ENCODE results near the gene SNHG17. TPM values are rescaled to one million over a fixed set of nuclear protein-coding genes. Genes with fewer than 3 reads are reported as not detected.
"Not testable (repeated sequence)": the region's sequence is repeated elsewhere in the genome, so short reads cannot be mapped to it uniquely, and the experiment has no call there.

SNHG17 gene
- total and polyA plus RNA-seq, 4 donors = 17.7 to 46.2 (median 31.2) TPM

DNA sequence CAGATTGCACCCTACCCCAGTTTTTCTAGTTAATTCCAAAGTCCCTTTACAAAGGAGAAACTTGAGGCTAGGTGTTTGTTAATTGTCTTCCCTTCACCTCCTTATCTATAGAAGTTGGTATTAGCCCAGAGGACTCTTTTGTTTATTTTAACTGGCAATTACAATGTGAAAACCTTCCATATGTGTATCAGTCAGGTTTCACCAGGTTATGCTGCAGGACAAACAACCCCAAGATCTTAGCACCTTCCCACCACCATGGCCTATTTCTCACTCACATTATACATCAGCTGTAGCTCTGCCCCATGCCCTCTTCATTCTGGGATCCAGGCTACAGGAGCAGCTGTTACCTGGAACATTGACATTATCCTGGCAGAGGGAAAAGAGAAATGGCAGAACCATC, 31.1 kb downstream of the SNHG17 start:
- Histone ChIP-seq H3K27me3 (ENCODE audit: control insufficient read depth in 1 of 2, insufficient read depth in 2 of 2, low read length in 1 of 2) (no peaks in the 10 kb centered on the region), H3K27ac (ENCODE audit: low read depth in 1 of 2, low read length in 2 of 2) (no peak overlapping the region), H3K36me3 (ENCODE audit: control insufficient read depth in 1 of 2, insufficient read depth in 2 of 2, low read length in 1 of 2) (no peaks in the 10 kb centered on the region), H3K4me3 (ENCODE audit: low read length in 2 of 2) (no peak overlapping the region), H3K4me1 (ENCODE audit: control insufficient read depth in 1 of 2, insufficient read depth in 2 of 2, low read length in 2 of 2) (peaks cover 0 to 2% of the 10 kb centered on the region in 2 donors), H3K9me3 (ENCODE audit: control insufficient read depth, low read length) (no peaks in the 10 kb centered on the region)
- ATAC-seq (ENCODE audit: low FRiP score) = no peak
- intact Hi-C loops (cut with DNase I) = loop anchor here (10.0 kb wide), 2 partner anchors 59 to 179 kb away; partner anchors contain the start of gene LBP (in 1 of the 2)
- no peak for DNase-seq

DNA sequence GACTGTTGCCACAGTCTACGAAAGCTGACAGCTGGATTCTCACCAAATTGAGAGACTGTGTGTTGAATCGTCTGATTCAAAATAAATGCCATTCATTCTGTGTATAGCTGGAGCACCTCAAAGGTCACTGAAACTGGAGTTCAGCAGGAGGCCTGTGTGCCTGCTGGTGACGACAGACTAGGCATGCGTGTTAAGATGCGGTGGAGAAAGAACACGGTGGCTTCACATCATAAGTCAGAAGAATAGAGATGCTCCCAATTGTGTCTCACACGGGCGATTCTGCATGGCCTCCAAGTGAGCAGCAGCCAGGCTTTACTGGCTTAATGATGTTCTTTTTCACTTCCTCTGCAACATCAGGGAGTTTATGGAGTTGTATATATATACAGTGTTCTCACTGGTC, 32.3 kb downstream of the SNHG17 start:
- no peaks in the 10 kb centered on the region for H3K27me3 ChIP-seq (ENCODE audit: control insufficient read depth in 1 of 2, insufficient read depth in 2 of 2, low read length in 1 of 2)
- no peak overlapping the region for H3K4me3 ChIP-seq (ENCODE audit: low read length in 2 of 2)
- DNase-seq = no peak
- no peak overlapping the region for H3K27ac ChIP-seq (ENCODE audit: low read depth in 1 of 2, low read length in 2 of 2)
- 71 to 73% methylated on average over 8 of the region's 8 CpGs for WGBS, 2 donors
- intact Hi-C loops (cut with DNase I) = loop anchor here (10.0 kb wide), 2 partner anchors 58 to 178 kb away; partner anchors contain the start of gene LBP (in 1 of the 2)
- no peaks in the 10 kb centered on the region for H3K9me3 ChIP-seq (ENCODE audit: control insufficient read depth, low read length)
- no peaks in the 10 kb centered on the region for H3K36me3 ChIP-seq (ENCODE audit: control insufficient read depth in 1 of 2, insufficient read depth in 2 of 2, low read length in 1 of 2)
- peaks cover 0 to 2% of the 10 kb centered on the region in 2 donors for H3K4me1 ChIP-seq (ENCODE audit: control insufficient read depth in 1 of 2, insufficient read depth in 2 of 2, low read length in 2 of 2)
- ATAC-seq (ENCODE audit: low FRiP score) = no peak

DNA sequence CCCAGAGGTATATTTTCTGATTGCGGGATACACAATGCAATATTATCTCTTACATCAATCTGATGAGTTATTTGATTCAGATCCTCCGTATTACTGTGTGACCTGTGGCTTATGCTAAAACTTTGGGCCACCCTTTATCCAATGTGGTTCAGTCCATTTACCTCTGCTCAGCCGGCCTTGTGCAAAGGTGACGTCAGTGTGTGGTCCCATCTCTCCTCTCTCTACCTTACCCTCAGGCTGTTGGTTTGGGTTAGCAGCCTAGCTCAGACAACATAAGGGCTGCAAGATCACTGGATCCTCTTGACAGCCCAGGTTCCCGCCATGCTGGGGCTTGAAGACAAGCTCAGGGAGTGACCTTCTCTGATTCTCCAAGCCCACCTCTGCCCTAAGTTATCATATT, 33.0 kb downstream of the SNHG17 start:
- no peaks in the 10 kb centered on the region for H3K27me3 ChIP-seq (ENCODE audit: control insufficient read depth in 1 of 2, insufficient read depth in 2 of 2, low read length in 1 of 2)
- DNase-seq = no peak
- 94% methylated on average over 5 of the region's 5 CpGs for WGBS, 2 donors
- H3K4me3 ChIP-seq (ENCODE audit: low read length in 2 of 2) = no peak overlapping the region
- no peaks in the 10 kb centered on the region for H3K9me3 ChIP-seq (ENCODE audit: control insufficient read depth, low read length)
- no peak for ATAC-seq (ENCODE audit: low FRiP score)
- peaks cover 0 to 2% of the 10 kb centered on the region in 2 donors for H3K4me1 ChIP-seq (ENCODE audit: control insufficient read depth in 1 of 2, insufficient read depth in 2 of 2, low read length in 2 of 2)
- H3K27ac ChIP-seq (ENCODE audit: low read depth in 1 of 2, low read length in 2 of 2) = no peak overlapping the region
- intact Hi-C loops (cut with DNase I) = loop anchor here (10.0 kb wide), 2 partner anchors 57 to 177 kb away; partner anchors contain the start of gene LBP (in 1 of the 2)
- H3K36me3 ChIP-seq (ENCODE audit: control insufficient read depth in 1 of 2, insufficient read depth in 2 of 2, low read length in 1 of 2) = no peaks in the 10 kb centered on the region

DNA sequence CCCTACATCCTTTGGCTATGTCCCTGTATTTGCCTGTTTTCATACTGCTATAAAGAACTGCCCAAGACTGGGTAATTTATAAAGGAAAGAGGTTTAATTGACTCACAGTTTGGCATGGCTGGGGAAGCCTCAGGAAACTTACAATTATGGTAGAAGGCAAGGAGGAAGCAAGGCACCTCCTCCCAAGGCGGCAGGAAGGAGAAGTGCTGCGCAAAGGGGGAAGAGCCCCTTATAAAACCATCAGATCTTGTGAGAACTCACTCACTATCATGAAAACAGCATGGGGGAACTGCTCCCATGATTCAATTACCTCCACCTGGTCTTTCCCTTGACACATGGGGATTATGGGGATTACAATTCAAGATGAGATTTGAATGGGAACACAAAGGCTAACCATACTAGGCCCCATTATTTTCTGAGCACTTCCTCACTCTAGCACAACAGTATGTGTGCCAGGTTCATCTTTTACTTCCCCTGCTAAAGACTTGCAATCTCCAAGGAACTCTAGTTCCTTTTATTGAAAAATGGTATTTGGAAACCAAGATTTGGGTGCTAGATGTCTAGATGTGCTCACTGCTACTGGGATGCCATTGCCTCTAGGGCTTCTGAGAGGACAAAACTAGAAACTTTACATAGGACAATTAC, 39.3 kb downstream of the SNHG17 start:
- H3K27ac ChIP-seq (ENCODE audit: low read depth in 1 of 2, low read length in 2 of 2); H3K4me3 ChIP-seq (ENCODE audit: low read length in 2 of 2); ATAC-seq (ENCODE audit: low FRiP score); H3K9me3 ChIP-seq (ENCODE audit: control insufficient read depth, low read length); H3K36me3 ChIP-seq (ENCODE audit: control insufficient read depth in 1 of 2, insufficient read depth in 2 of 2, low read length in 1 of 2); DNase-seq; intact Hi-C loops (cut with DNase I); H3K4me1 ChIP-seq (ENCODE audit: control insufficient read depth in 1 of 2, insufficient read depth in 2 of 2, low read length in 2 of 2); H3K27me3 ChIP-seq (ENCODE audit: control insufficient read depth in 1 of 2, insufficient read depth in 2 of 2, low read length in 1 of 2): not testable (repeated sequence)
- 89 to 96% methylated on average over 2 of the region's 2 CpGs for WGBS, 2 donors

DNA sequence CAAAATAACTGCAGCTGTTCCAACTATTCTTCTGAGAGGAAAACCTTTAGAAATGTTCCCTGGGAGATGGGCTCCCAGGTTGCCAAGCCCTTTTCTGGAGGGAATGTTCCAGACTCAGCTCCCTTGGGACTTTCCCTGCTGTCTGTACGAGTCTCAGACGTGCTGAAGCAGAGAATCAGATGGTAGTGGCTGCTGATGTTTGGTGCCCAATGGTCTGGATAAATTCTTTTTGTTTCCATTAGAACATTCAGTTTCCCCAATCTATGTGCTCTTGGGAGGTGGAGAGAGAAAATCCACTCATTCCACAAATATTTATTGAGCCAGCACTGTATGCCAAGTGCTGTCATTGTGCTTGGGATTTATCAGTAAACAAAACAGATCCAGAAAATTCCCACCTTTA, 40.0 kb downstream of the SNHG17 start:
- 5% methylated on average over 2 of the region's 2 CpGs for WGBS, 2 donors
- DNase-seq = no peak
- Histone ChIP-seq H3K9me3 (ENCODE audit: control insufficient read depth, low read length) (no peaks in the 10 kb centered on the region), H3K27me3 (ENCODE audit: control insufficient read depth in 1 of 2, insufficient read depth in 2 of 2, low read length in 1 of 2) (no peaks in the 10 kb centered on the region), H3K4me1 (ENCODE audit: control insufficient read depth in 1 of 2, insufficient read depth in 2 of 2, low read length in 2 of 2) (peaks cover 0 to 6% of the 10 kb centered on the region in 2 donors), H3K36me3 (ENCODE audit: control insufficient read depth in 1 of 2, insufficient read depth in 2 of 2, low read length in 1 of 2) (no peaks in the 10 kb centered on the region), H3K27ac (ENCODE audit: low read depth in 1 of 2, low read length in 2 of 2) (no peak overlapping the region), H3K4me3 (ENCODE audit: low read length in 2 of 2) (no peak overlapping the region)
- intact Hi-C loops (cut with DNase I) = no loop called here
- ATAC-seq (ENCODE audit: low FRiP score) = no peak

DNA sequence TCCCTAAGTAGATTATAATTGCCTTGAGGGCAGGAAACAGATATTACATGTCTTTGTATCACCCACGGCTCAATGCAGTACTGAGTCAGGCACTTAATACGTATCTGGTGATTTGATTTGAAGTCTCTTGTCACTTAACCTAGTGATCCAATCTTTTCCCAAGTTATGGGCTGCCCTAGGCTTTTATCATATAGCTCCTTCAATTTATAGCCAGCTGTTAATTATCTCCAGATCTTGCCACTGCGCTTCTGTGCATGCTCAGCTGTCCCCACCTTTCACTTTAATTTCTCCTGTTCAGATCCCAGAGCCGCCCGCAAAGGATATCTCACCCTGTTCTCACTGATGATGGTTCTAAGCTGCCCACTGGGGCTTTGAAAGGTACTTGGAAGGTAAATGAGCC, 41.9 kb downstream of the SNHG17 start:
- intact Hi-C loops (cut with DNase I) = no loop called here
- H3K9me3 ChIP-seq (ENCODE audit: control insufficient read depth, low read length) = no peaks in the 10 kb centered on the region
- no peak overlapping the region for H3K4me3 ChIP-seq (ENCODE audit: low read length in 2 of 2)
- H3K4me1 ChIP-seq (ENCODE audit: control insufficient read depth in 1 of 2, insufficient read depth in 2 of 2, low read length in 2 of 2) = peaks cover 0 to 4% of the 10 kb centered on the region in 2 donors
- H3K36me3 ChIP-seq (ENCODE audit: control insufficient read depth in 1 of 2, insufficient read depth in 2 of 2, low read length in 1 of 2) = no peaks in the 10 kb centered on the region
- no peaks in the 10 kb centered on the region for H3K27me3 ChIP-seq (ENCODE audit: control insufficient read depth in 1 of 2, insufficient read depth in 2 of 2, low read length in 1 of 2)
- DNase-seq (no peak), ATAC-seq (ENCODE audit: low FRiP score) (no peak)
- no peak overlapping the region for H3K27ac ChIP-seq (ENCODE audit: low read depth in 1 of 2, low read length in 2 of 2)
- 86 to 91% methylated on average over 5 of the region's 5 CpGs for WGBS, 2 donors

DNA sequence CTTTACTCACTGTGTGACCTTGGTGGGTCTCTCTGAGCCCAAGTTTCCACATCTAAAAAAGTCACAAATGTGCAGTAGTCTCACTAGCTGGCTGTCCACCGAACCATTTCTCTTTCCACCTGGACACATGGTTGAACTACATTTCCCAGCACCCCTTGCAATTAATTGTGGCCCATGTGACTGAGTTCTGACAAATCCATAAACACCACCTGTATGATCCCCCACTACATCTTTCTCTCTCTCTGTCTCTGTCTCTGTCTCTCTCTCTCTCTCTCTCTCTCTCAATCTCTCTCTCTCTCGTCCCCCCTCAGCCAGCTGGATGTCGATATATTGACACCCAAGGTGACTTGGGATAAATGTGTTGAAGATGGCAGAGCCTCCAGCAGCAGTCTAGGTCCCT, 42.8 kb downstream of the SNHG17 start:
- 77 to 78% methylated on average over 3 of the region's 3 CpGs for WGBS, 2 donors

DNA sequence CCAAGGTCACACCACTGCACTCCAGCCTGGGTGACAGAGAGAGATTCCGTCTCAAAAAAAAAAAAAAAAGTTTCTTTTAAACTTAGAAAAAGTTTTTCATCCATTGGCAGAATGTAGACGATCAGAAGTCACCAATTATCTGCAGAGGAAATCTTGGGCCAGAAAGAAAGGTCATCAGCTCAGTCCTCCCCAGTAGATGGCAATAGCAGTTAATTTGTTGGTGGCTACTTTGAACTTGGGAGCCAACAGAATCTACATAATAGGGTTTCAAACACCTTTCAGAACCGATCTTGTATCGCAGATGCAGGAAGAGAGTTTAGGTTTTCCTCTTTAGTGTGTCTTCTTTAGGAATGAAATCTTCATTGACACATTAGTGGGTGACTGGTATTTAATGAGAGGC, 47.2 kb downstream of the SNHG17 start:
- intact Hi-C loops (cut with DNase I) = no loop called here
- Histone ChIP-seq H3K27me3 (ENCODE audit: control insufficient read depth in 1 of 2, insufficient read depth in 2 of 2, low read length in 1 of 2) (no peaks in the 10 kb centered on the region), H3K36me3 (ENCODE audit: control insufficient read depth in 1 of 2, insufficient read depth in 2 of 2, low read length in 1 of 2) (no peaks in the 10 kb centered on the region), H3K4me3 (ENCODE audit: low read length in 2 of 2) (no peak overlapping the region), H3K4me1 (ENCODE audit: control insufficient read depth in 1 of 2, insufficient read depth in 2 of 2, low read length in 2 of 2) (no peaks in the 10 kb centered on the region), H3K9me3 (ENCODE audit: control insufficient read depth, low read length) (no peaks in the 10 kb centered on the region), H3K27ac (ENCODE audit: low read depth in 1 of 2, low read length in 2 of 2) (no peak overlapping the region)
- no peak for ATAC-seq (ENCODE audit: low FRiP score)
- no peak for DNase-seq
- WGBS, 2 donors = 77 to 79% methylated on average over 4 of the region's 4 CpGs

More for the DNA sequence above, 42.8 kb downstream of the SNHG17 start:
- intact Hi-C loops (cut with DNase I) = no loop called here
- H3K27me3 ChIP-seq (ENCODE audit: control insufficient read depth in 1 of 2, insufficient read depth in 2 of 2, low read length in 1 of 2) = no peaks in the 10 kb centered on the region
- DNase-seq (no peak), ATAC-seq (ENCODE audit: low FRiP score) (no peak)
- peaks cover 0 to 4% of the 10 kb centered on the region in 2 donors for H3K4me1 ChIP-seq (ENCODE audit: control insufficient read depth in 1 of 2, insufficient read depth in 2 of 2, low read length in 2 of 2)
- no peak overlapping the region for H3K27ac ChIP-seq (ENCODE audit: low read depth in 1 of 2, low read length in 2 of 2)
- H3K9me3 ChIP-seq (ENCODE audit: control insufficient read depth, low read length) = no peaks in the 10 kb centered on the region
- no peak overlapping the region for H3K4me3 ChIP-seq (ENCODE audit: low read length in 2 of 2)
- H3K36me3 ChIP-seq (ENCODE audit: control insufficient read depth in 1 of 2, insufficient read depth in 2 of 2, low read length in 1 of 2) = no peaks in the 10 kb centered on the region

DNA sequence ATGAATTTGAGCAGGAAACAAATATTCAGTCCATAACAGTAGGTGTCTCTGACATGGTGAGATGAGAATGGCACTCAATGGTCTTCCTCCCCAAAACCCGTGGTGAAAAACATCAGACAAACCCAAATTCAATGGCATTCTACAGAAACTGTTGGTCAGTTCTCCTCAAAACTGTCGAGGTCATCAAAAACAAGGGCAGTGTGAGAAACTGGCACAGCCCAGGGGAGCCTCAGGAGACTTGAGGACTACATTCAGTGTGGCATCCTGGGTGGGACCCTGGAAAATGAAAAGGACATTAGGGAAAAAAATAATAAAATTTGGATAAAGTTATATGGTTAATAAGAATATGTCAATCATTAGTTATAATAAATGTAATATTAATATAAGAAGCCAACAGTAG, 48.3 kb downstream of the SNHG17 start:
- Histone ChIP-seq H3K27me3 (ENCODE audit: control insufficient read depth in 1 of 2, insufficient read depth in 2 of 2, low read length in 1 of 2) (no peaks in the 10 kb centered on the region), H3K9me3 (ENCODE audit: control insufficient read depth, low read length) (no peaks in the 10 kb centered on the region), H3K4me1 (ENCODE audit: control insufficient read depth in 1 of 2, insufficient read depth in 2 of 2, low read length in 2 of 2) (no peaks in the 10 kb centered on the region), H3K4me3 (ENCODE audit: low read length in 2 of 2) (no peak overlapping the region), H3K27ac (ENCODE audit: low read depth in 1 of 2, low read length in 2 of 2) (no peak overlapping the region), H3K36me3 (ENCODE audit: control insufficient read depth in 1 of 2, insufficient read depth in 2 of 2, low read length in 1 of 2) (no peaks in the 10 kb centered on the region)
- ATAC-seq (ENCODE audit: low FRiP score) (no peak), DNase-seq (no peak)
- 69 to 70% methylated on average over 2 of the region's 2 CpGs for WGBS, 2 donors
- intact Hi-C loops (cut with DNase I) = no loop called here

All from aorta (tissue), 5 donors.